ENCODE results near the gene ANXA10. TPM values are rescaled to one million over a fixed set of nuclear protein-coding genes. Genes with fewer than 3 reads are reported as not detected.

ANXA10 gene
- total and polyA plus RNA-seq, 2 of the 4 experiments (the other 2 are of a cell fraction), result 0.44 to 0.72 TPM

- no peak overlapping the region for H3K4me2 ChIP-seq (ENCODE audit: low read depth, low read length)
- no CpG with 5 or more reads among the region's 2 CpGs for WGBS, 2 experiments (ENCODE audit: extremely low coverage in 2 of 2, insufficient read length in 1 of 2)
- H3K27me3 ChIP-seq (ENCODE audit: control insufficient read depth, insufficient read depth, low read length), result no peaks in the 10 kb centered on the region
- no peak overlapping the region for H4K91ac ChIP-seq (ENCODE audit: insufficient read depth, low read depth, low read length)
- H2AFZ ChIP-seq (replicated peaks; ENCODE audit: low read length, poor library complexity), result no peak overlapping the region
- H3K56ac ChIP-seq (ENCODE audit: extremely low read depth, insufficient read depth, low read length), result no peak overlapping the region
- no peak overlapping the region for H3K9ac ChIP-seq (ENCODE audit: low read depth, low read length)
- H2BK20ac ChIP-seq (ENCODE audit: low read depth, low read length), result no peak overlapping the region
- H2BK15ac ChIP-seq (ENCODE audit: low read depth, low read length), result no peak overlapping the region
- H3K27ac ChIP-seq (ENCODE audit: insufficient read depth, low read length), result no peak overlapping the region
- ATAC-seq (ENCODE audit: low read depth) (no peak), DNase-seq (no peak)
- in situ Hi-C loops (cut with MboI; ENCODE audit: low sequenced_read_pairs), result no loop called here
- H4K20me1 ChIP-seq (ENCODE audit: insufficient read depth, low read length), result no peaks in the 10 kb centered on the region
- H3K14ac ChIP-seq (replicated peaks; ENCODE audit: low read depth, low read length), result no peak overlapping the region
- intact Hi-C loops (cut with micrococcal nuclease), result no loop called here
- BruUV-seq (replicated peaks), result no TSS peak
- no peak overlapping the region for H2AK5ac ChIP-seq (ENCODE audit: low read depth, low read length)
- CTCF ChIA-PET, result no interaction called here
- H3K36me3 ChIP-seq (ENCODE audit: control insufficient read depth, insufficient read depth, low read length), result no peaks in the 10 kb centered on the region
- no peak overlapping the region for H3K18ac ChIP-seq (ENCODE audit: low read depth, low read length)
- H3K4ac ChIP-seq (ENCODE audit: low read depth, low read length), result no peak overlapping the region
- no peaks in the 10 kb centered on the region for H3K79me1 ChIP-seq (ENCODE audit: low read depth in 1 of 2, low read length in 2 of 2)
- no peak for TF ChIP-seq RAD21 (IDR thresholded peaks at IDR 0.05; ENCODE audit: low read length)
- no peak for TF ChIP-seq CTCF (conservative IDR thresholded peaks at IDR 0.05; ENCODE audit: low read depth, low read length)
- TF ChIP-seq MAFK (IDR thresholded peaks at IDR 0.05; ENCODE audit: low read depth, low read length), result no peak
- TF ChIP-seq BHLHE40 (IDR thresholded peaks at IDR 0.05; ENCODE audit: low read depth, low read length), result no peak
- no peak for TF ChIP-seq CHD1 (IDR thresholded peaks at IDR 0.05; ENCODE audit: low read depth, low read length)
- TF ChIP-seq USF2 (IDR thresholded peaks at IDR 0.05; ENCODE audit: low read depth, low read length), result no peak
- TF ChIP-seq NFE2L2 (IDR thresholded peaks at IDR 0.05; ENCODE audit: low read depth, low read length), result no peak
- TF ChIP-seq ELK1 (IDR thresholded peaks at IDR 0.05; ENCODE audit: borderline replicate concordance, low read depth, low read length), result no peak
- no peak for TF ChIP-seq POLR2A (IDR thresholded peaks at IDR 0.05; ENCODE audit: low read depth, low read length)
- TF ChIP-seq RCOR1 (IDR thresholded peaks at IDR 0.05; ENCODE audit: insufficient replicate concordance, low read length), result no peak
- TF ChIP-seq MAZ (IDR thresholded peaks at IDR 0.05; ENCODE audit: borderline replicate concordance, low read depth, low read length), result no peak
- TF ChIP-seq RFX5 (IDR thresholded peaks at IDR 0.05; ENCODE audit: low read depth, low read length), result no peak
- TF ChIP-seq SMC3 (IDR thresholded peaks at IDR 0.05; ENCODE audit: low read depth, low read length), result no peak
- no peak for TF ChIP-seq FOS (IDR thresholded peaks at IDR 0.05; ENCODE audit: low read depth, low read length)
- no peak overlapping the region for H4K8ac ChIP-seq (ENCODE audit: low read depth in 2 of 2, low read length in 2 of 2)
- no peaks in the 10 kb centered on the region for H3K9me3 ChIP-seq (ENCODE audit: control insufficient read depth, insufficient read depth, low read length)
- no peak overlapping the region for H3K4me3 ChIP-seq (ENCODE audit: insufficient read depth, low read depth, low read length)
- no peak overlapping the region for H4K5ac ChIP-seq (ENCODE audit: low read depth, low read length)
- H3K4me1 ChIP-seq (ENCODE audit: control insufficient read depth, insufficient read depth, low read length), result no peaks in the 10 kb centered on the region
- no peak overlapping the region for H2AK9ac ChIP-seq (replicated peaks; ENCODE audit: low read depth, low read length, poor library complexity)
- no peak overlapping the region for H2BK5ac ChIP-seq (ENCODE audit: low read depth, low read length, poor library complexity, severe bottlenecking)
- no peak overlapping the region for H3K23ac ChIP-seq (ENCODE audit: low read depth, low read length)
- no peaks in the 10 kb centered on the region for H3K9me1 ChIP-seq (ENCODE audit: insufficient read depth, low read length)
- H2BK120ac ChIP-seq (ENCODE audit: low read depth, low read length), result no peak overlapping the region
- dilution Hi-C loops (cut with HindIII; ENCODE audit: low sequenced_read_pairs, unreplicated experiment), result no loop called here
- POLR2A ChIA-PET (ENCODE audit: unreplicated experiment), result no interaction called here
Measured at GRCh38 chr4:168050002-168050401, 42.3 kb upstream of the ANXA10 start.
